ENCODE data around the gene MAML3.

GRCh38 chr4:139709660-139710059, 444.3 kb downstream of the MAML3 start:
- TF ChIP-seq ARNT (IDR thresholded peaks at IDR 0.05), result no peak
- TF ChIP-seq SP1 (IDR thresholded peaks at IDR 0.05), result no peak
- TF ChIP-seq ELF4 (IDR thresholded peaks at IDR 0.05), result no peak
- no peak for TF ChIP-seq TARDBP (IDR thresholded peaks at IDR 0.05)
- TF ChIP-seq NFRKB (IDR thresholded peaks at IDR 0.05), result no peak
- no peak for TF ChIP-seq FOXA1 (IDR thresholded peaks at IDR 0.05)
- TF ChIP-seq FOXM1 (IDR thresholded peaks at IDR 0.05; ENCODE audit: borderline replicate concordance), result no peak
- no peak for TF ChIP-seq LEF1 (IDR thresholded peaks at IDR 0.05; ENCODE audit: borderline replicate concordance)
- TF ChIP-seq L3MBTL2 (conservative IDR thresholded peaks at IDR 0.05), result no peak
- TF ChIP-seq BHLHE40 (IDR thresholded peaks at IDR 0.05; ENCODE audit: borderline replicate concordance), result no peak
